ENCODE data around the gene PER2.
"Not testable (repeated sequence)": the region's sequence is repeated elsewhere in the genome, so short reads cannot be mapped to it uniquely, and the experiment has no call there.

The PER2 gene

GRCh38 chr2:238287737-238288649 lies at the start of gene PER2:
Gene PER2, minus strand, starts transcription at chr2:238288610. Its CDS starts 10,674 bp downstream, at chr2:238277936.
- Histone ChIP-seq H3K4me3 (ENCODE audit: low read length) (peak within 1 kb of the TSS; percentile 95), H3K27me3 (ENCODE audit: low read depth, low read length) (no peaks in the 10 kb centered on the region), H4K20me1 (ENCODE audit: insufficient read depth, low read length) (peaks cover 3% of the 10 kb centered on the region; the same call in 1 of the 2 replicates), H3K9ac (ENCODE audit: low read length) (peak within 1 kb of the TSS; percentile 82), H3K4me2 (ENCODE audit: low read length) (peak within 1 kb of the TSS; percentile 73), H3K79me2 (ENCODE audit: low read length) (peaks cover 52% of the 10 kb centered on the region), H2AFZ (ENCODE audit: low read depth, low read length) (peak within 1 kb of the TSS; percentile 72), H3K4me1 (ENCODE audit: low read length) (peaks cover 12% of the 10 kb centered on the region), H3K27ac (ENCODE audit: low read length) (peak within 1 kb of the TSS; percentile 44; the same call in 1 of the 2 replicates), H3K36me3 (replicated peaks; ENCODE audit: low read depth, low read length) (no peaks in the 10 kb centered on the region), H3K9me3 (ENCODE audit: insufficient read depth, low read length) (no peaks in the 10 kb centered on the region)
- no peak for TF ChIP-seq EZH2phosphoT487 (IDR thresholded peaks at IDR 0.05; ENCODE audit: low read depth)
- TF ChIP-seq CTCF (IDR thresholded peaks at IDR 0.05; ENCODE audit: low read depth, low read length) = no peak

GRCh38 chr2:238337846-238338245 lies 49.4 kb upstream of the PER2 start:
- no peak overlapping the region for H3K4me3 ChIP-seq (ENCODE audit: low read length)
- no peak overlapping the region for H3K9ac ChIP-seq (ENCODE audit: low read length)
- H3K27ac ChIP-seq (ENCODE audit: low read length) = no peak overlapping the region
- H2AFZ ChIP-seq (ENCODE audit: low read depth, low read length) = no peak overlapping the region
- no peaks in the 10 kb centered on the region for H3K9me3 ChIP-seq (ENCODE audit: insufficient read depth, low read length)
- no peaks in the 10 kb centered on the region for H3K27me3 ChIP-seq (ENCODE audit: low read depth, low read length)
- no peak overlapping the region for H3K4me2 ChIP-seq (ENCODE audit: low read length)
- no peaks in the 10 kb centered on the region for H4K20me1 ChIP-seq (ENCODE audit: insufficient read depth, low read length)
- H3K36me3 ChIP-seq (replicated peaks; ENCODE audit: low read depth, low read length) = no peaks in the 10 kb centered on the region
- H3K4me1 ChIP-seq (ENCODE audit: low read length) = no peaks in the 10 kb centered on the region
- TF ChIP-seq EZH2phosphoT487 (IDR thresholded peaks at IDR 0.05; ENCODE audit: low read depth) = no peak
- no peak for TF ChIP-seq CTCF (IDR thresholded peaks at IDR 0.05; ENCODE audit: low read depth, low read length)
- no peaks in the 10 kb centered on the region for H3K79me2 ChIP-seq (ENCODE audit: low read length)

- no peaks in the 10 kb centered on the region for H3K4me1 ChIP-seq (ENCODE audit: low read length)
- H3K9ac ChIP-seq (ENCODE audit: low read length) = no peak overlapping the region
- no peaks in the 10 kb centered on the region for H3K9me3 ChIP-seq (ENCODE audit: insufficient read depth, low read length)
- H3K79me2 ChIP-seq (ENCODE audit: low read length) = no peaks in the 10 kb centered on the region
- H3K27me3 ChIP-seq (ENCODE audit: low read depth, low read length) = no peaks in the 10 kb centered on the region
- H3K4me2 ChIP-seq (ENCODE audit: low read length) = no peak overlapping the region
- TF ChIP-seq CTCF (IDR thresholded peaks at IDR 0.05; ENCODE audit: low read depth, low read length) = no peak
- TF ChIP-seq EZH2phosphoT487 (IDR thresholded peaks at IDR 0.05; ENCODE audit: low read depth) = no peak
- H3K4me3 ChIP-seq (ENCODE audit: low read length) = no peak overlapping the region
- H3K27ac ChIP-seq (ENCODE audit: low read length) = no peak overlapping the region
- H3K36me3 ChIP-seq (replicated peaks; ENCODE audit: low read depth, low read length) = no peaks in the 10 kb centered on the region
- H2AFZ ChIP-seq (ENCODE audit: low read depth, low read length) = no peak overlapping the region
- H4K20me1 ChIP-seq (ENCODE audit: insufficient read depth, low read length) = no peaks in the 10 kb centered on the region
Measured at GRCh38 chr2:238336793-238337444, 48.5 kb upstream of the PER2 start.

GRCh38 chr2:238336151-238336550 lies 47.7 kb upstream of the PER2 start:
- H2AFZ ChIP-seq (ENCODE audit: low read depth, low read length) = no peak overlapping the region
- no peak overlapping the region for H3K27ac ChIP-seq (ENCODE audit: low read length)
- TF ChIP-seq EZH2phosphoT487 (IDR thresholded peaks at IDR 0.05; ENCODE audit: low read depth) (no peak), CTCF (IDR thresholded peaks at IDR 0.05; ENCODE audit: low read depth, low read length) (no peak)
- no peaks in the 10 kb centered on the region for H3K36me3 ChIP-seq (replicated peaks; ENCODE audit: low read depth, low read length)
- no peaks in the 10 kb centered on the region for H4K20me1 ChIP-seq (ENCODE audit: insufficient read depth, low read length)
- H3K4me1 ChIP-seq (ENCODE audit: low read length) = no peaks in the 10 kb centered on the region
- no peak overlapping the region for H3K4me2 ChIP-seq (ENCODE audit: low read length)
- no peak overlapping the region for H3K9ac ChIP-seq (ENCODE audit: low read length)
- no peaks in the 10 kb centered on the region for H3K27me3 ChIP-seq (ENCODE audit: low read depth, low read length)
- H3K4me3 ChIP-seq (ENCODE audit: low read length) = no peak overlapping the region
- no peaks in the 10 kb centered on the region for H3K9me3 ChIP-seq (ENCODE audit: insufficient read depth, low read length)
- no peaks in the 10 kb centered on the region for H3K79me2 ChIP-seq (ENCODE audit: low read length)

GRCh38 chr2:238335591-238335990 lies 47.2 kb upstream of the PER2 start:
- not testable (repeated sequence) for H3K27ac ChIP-seq (ENCODE audit: low read length); H2AFZ ChIP-seq (ENCODE audit: low read depth, low read length); H3K27me3 ChIP-seq (ENCODE audit: low read depth, low read length); H3K4me2 ChIP-seq (ENCODE audit: low read length); H3K79me2 ChIP-seq (ENCODE audit: low read length); H3K4me1 ChIP-seq (ENCODE audit: low read length); H3K36me3 ChIP-seq (replicated peaks; ENCODE audit: low read depth, low read length); H3K9me3 ChIP-seq (ENCODE audit: insufficient read depth, low read length); H3K9ac ChIP-seq (ENCODE audit: low read length); H4K20me1 ChIP-seq (ENCODE audit: insufficient read depth, low read length); H3K4me3 ChIP-seq (ENCODE audit: low read length)
